NT2/D1 (cell line): ENCODE results near the gene TENT4B.

Source experiments
- DNase-seq: peaks from one replicate; pipeline ENCODE4 v3.0.0-alpha.2; 2011; ENCODE audit warnings: low read depth, low spot score
- H3K27me3 ChIP-seq: 2 replicates; pipeline ENCODE4 v1.6.0; 2011; ENCODE audit warnings: mild to moderate bottlenecking; ENCODE audit not compliant: insufficient read length, insufficient read depth
- H3K36me3 ChIP-seq: 2 replicates; pipeline ENCODE4 v1.6.1; 2011; ENCODE audit warnings: mild to moderate bottlenecking, low read length, mixed read lengths; ENCODE audit not compliant: insufficient read depth, insufficient read length
- H3K4me1 ChIP-seq: 2 replicates; pipeline ENCODE4 v1.5.1; 2011; ENCODE audit not compliant: insufficient read depth, insufficient read length
- H3K4me3 ChIP-seq: 2 replicates; pipeline ENCODE4 v1.5.1; 2011; ENCODE audit warnings: low read depth; ENCODE audit not compliant: insufficient read length
- H3K9ac ChIP-seq: 2 replicates; pipeline ENCODE4 v1.6.0; 2011; ENCODE audit warnings: low read depth; ENCODE audit not compliant: insufficient read length
- H3K9me3 ChIP-seq: 2 replicates; pipeline ENCODE4 v1.5.1; 2011; ENCODE audit warnings: mild to moderate bottlenecking, low read length; ENCODE audit not compliant: insufficient read depth
- SUZ12 ChIP-seq: IDR thresholded peaks from 2 replicates; pipeline ENCODE4 v1.6.1; 2011; ENCODE audit not compliant: insufficient read length, insufficient read depth; ENCODE audit errors: extremely low read depth
- YY1 ChIP-seq: IDR thresholded peaks from 2 replicates; pipeline ENCODE4 v1.6.1; 2011; ENCODE audit not compliant: insufficient read length, insufficient read depth
- ZNF274 ChIP-seq: IDR thresholded peaks from 2 replicates; pipeline ENCODE4 v1.6.1; 2011; ENCODE audit warnings: mild to moderate bottlenecking, low read depth, low read length

TENT4B gene

GRCh38 chr16:50260206-50261159 is 107.4 kb downstream of the TENT4B start:
- Histone ChIP-seq H3K4me1 (peaks cover 12% of the 10 kb centered on the region), H3K27me3 (no peaks in the 10 kb centered on the region), H3K9me3 (no peaks in the 10 kb centered on the region), H3K4me3 (no peak overlapping the region), H3K36me3 (no peaks in the 10 kb centered on the region), H3K9ac (no peak overlapping the region)
- DNase-seq: no peak
- TF ChIP-seq SUZ12 (no peak), YY1 (no peak), ZNF274 (no peak)

- H3K9ac ChIP-seq: no peak overlapping the region
- no peaks in the 10 kb centered on the region for H3K36me3 ChIP-seq
- no peaks in the 10 kb centered on the region for H3K27me3 ChIP-seq
- H3K4me3 ChIP-seq: no peak overlapping the region
- H3K9me3 ChIP-seq: no peaks in the 10 kb centered on the region
- peaks cover 19% of the 10 kb centered on the region for H3K4me1 ChIP-seq
- TF ChIP-seq YY1 (no peak), ZNF274 (no peak), SUZ12 (no peak)
- no peak for DNase-seq
Measured at GRCh38 chr16:50261160-50261706, 108.1 kb downstream of the TENT4B start.

GRCh38 chr16:50261707-50262235 is 108.7 kb downstream of the TENT4B start:
- H3K9ac ChIP-seq: peak overlapping the region; percentile 17
- DNase-seq: no peak
- H3K36me3 ChIP-seq: no peaks in the 10 kb centered on the region
- peaks cover 19% of the 10 kb centered on the region for H3K4me1 ChIP-seq
- no peak overlapping the region for H3K4me3 ChIP-seq
- H3K27me3 ChIP-seq: no peaks in the 10 kb centered on the region
- H3K9me3 ChIP-seq: no peaks in the 10 kb centered on the region
- TF ChIP-seq YY1 (no peak), ZNF274 (no peak), SUZ12 (no peak)

- TF ChIP-seq SUZ12 (no peak), ZNF274 (no peak), YY1 (no peak)
- no peak overlapping the region for H3K4me3 ChIP-seq
- H3K36me3 ChIP-seq: no peaks in the 10 kb centered on the region
- H3K4me1 ChIP-seq: peaks cover 20% of the 10 kb centered on the region
- no peak for DNase-seq
- H3K9me3 ChIP-seq: no peaks in the 10 kb centered on the region
- H3K27me3 ChIP-seq: no peaks in the 10 kb centered on the region
- no peak overlapping the region for H3K9ac ChIP-seq
Measured at GRCh38 chr16:50263060-50263909, 110.2 kb downstream of the TENT4B start.

- H3K9me3 ChIP-seq: no peaks in the 10 kb centered on the region
- H3K27me3 ChIP-seq: no peaks in the 10 kb centered on the region
- H3K36me3 ChIP-seq: peaks cover 2% of the 10 kb centered on the region
- TF ChIP-seq YY1: no peak
- TF ChIP-seq SUZ12: no peak
- no peak for TF ChIP-seq ZNF274
- no peak for DNase-seq
- H3K4me3 ChIP-seq: no peak overlapping the region
- no peak overlapping the region for H3K9ac ChIP-seq
- peaks cover 20% of the 10 kb centered on the region for H3K4me1 ChIP-seq
Measured at GRCh38 chr16:50263940-50264929, 111.1 kb downstream of the TENT4B start.

GRCh38 chr16:50265260-50265659 is 112.2 kb downstream of the TENT4B start:
- Histone ChIP-seq H3K9ac (peak overlapping the region; percentile 71), H3K4me3 (no peak overlapping the region), H3K4me1 (peaks cover 17% of the 10 kb centered on the region), H3K9me3 (no peaks in the 10 kb centered on the region), H3K27me3 (no peaks in the 10 kb centered on the region), H3K36me3 (peaks cover 10% of the 10 kb centered on the region)
- no peak for TF ChIP-seq SUZ12
- no peak for TF ChIP-seq YY1
- TF ChIP-seq ZNF274: no peak
- DNase-seq: no peak
